SH-SY5Y (cell line): ENCODE results near the gene STMN3.

Experiments used
- GATA2 ChIP-seq: IDR thresholded peaks from 2 replicates; pipeline ENCODE4 v1.6.1; 2011; ENCODE audit warnings: mild to moderate bottlenecking, low read depth, low read length
- GATA3 ChIP-seq: IDR thresholded peaks from 2 replicates; pipeline ENCODE4 v1.6.1; 2011; ENCODE audit warnings: low read depth, mild to moderate bottlenecking, low read length, moderate library complexity

The STMN3 gene

DNA sequence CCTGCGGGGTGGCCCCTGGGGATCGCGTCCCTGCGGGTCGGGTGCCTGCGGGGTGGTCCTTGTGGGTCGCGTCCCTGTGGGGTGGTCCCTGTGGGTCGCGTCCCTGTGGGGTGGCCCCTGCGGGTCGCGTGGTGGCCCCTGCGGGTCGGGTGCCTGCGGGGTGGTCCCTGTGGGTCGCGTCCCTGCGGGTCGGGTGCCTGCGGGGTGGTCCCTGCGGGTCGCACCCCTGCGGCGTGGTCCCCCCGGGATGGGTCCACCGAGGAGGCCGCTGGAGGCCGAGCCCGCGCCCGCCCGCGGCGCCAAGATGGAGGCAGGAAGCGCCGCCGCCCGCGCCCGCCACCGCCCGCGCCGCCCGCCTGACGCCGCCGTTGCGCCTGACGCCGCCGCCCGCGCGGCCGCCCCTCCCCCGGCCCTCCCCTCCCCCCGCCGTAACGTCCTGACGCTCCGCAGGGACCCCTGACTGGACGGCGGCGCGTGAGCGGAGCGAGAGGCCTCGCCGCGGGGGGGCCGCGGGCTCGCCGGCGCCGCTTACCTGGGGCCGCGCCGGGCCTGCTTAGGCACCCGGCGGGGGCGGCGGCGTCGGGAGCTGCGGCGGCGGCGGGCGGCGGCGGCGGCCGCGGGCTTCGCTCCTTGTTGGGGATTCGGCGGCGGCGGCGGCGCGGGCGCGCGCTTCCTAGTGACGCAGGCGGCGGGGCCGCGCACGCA, 26.6 kb downstream of the STMN3 start, which contains the start of gene GMEB2:
Gene GMEB2 (minus strand): TSS at position 678 of the 705 bp plus-strand sequence. CDS start 7,704 bp downstream, outside the sequence.
- TF ChIP-seq GATA3 (no peak), GATA2 (no peak)

- TF ChIP-seq GATA3 (no peak), GATA2 (no peak)
Observed at GRCh38 chr20:63625771-63626423, 27.3 kb downstream of the STMN3 start.

GRCh38 chr20:63624486-63624885, 28.7 kb downstream of the STMN3 start:
- TF ChIP-seq GATA2 (no peak), GATA3 (no peak)

GRCh38 chr20:63622732-63623131, 30.5 kb downstream of the STMN3 start:
- no peak for TF ChIP-seq GATA2
- no peak for TF ChIP-seq GATA3

GRCh38 chr20:63622096-63622495, 31.1 kb downstream of the STMN3 start:
- TF ChIP-seq GATA3, result no peak

GRCh38 chr20:63620991-63621390, 32.2 kb downstream of the STMN3 start:
- TF ChIP-seq GATA2 (no peak), GATA3 (no peak)

DNA sequence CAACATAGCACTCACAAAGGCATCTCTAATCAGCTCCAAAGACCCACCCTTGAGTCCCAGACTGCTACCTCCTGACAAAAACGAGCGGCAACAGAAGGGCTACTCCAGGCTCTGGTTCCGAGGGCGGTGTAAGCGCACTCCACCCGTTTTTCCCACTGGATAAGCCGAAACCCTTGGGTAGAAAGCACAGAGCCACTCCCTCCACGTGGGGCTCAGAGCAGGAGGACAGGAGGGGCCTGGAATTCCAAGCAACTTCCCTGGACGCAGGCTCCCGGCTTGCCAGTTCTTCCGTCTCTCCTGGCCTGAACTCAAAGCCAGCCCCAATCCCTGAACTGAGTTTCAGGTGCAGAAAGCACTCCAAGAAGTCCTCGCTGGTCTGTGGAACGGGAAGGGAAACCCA, 33.7 kb downstream of the STMN3 start:
- no peak for TF ChIP-seq GATA3
- no peak for TF ChIP-seq GATA2

- TF ChIP-seq GATA2, result no peak
- TF ChIP-seq GATA3, result no peak
Observed at GRCh38 chr20:63619086-63619485, 34.1 kb downstream of the STMN3 start.

DNA sequence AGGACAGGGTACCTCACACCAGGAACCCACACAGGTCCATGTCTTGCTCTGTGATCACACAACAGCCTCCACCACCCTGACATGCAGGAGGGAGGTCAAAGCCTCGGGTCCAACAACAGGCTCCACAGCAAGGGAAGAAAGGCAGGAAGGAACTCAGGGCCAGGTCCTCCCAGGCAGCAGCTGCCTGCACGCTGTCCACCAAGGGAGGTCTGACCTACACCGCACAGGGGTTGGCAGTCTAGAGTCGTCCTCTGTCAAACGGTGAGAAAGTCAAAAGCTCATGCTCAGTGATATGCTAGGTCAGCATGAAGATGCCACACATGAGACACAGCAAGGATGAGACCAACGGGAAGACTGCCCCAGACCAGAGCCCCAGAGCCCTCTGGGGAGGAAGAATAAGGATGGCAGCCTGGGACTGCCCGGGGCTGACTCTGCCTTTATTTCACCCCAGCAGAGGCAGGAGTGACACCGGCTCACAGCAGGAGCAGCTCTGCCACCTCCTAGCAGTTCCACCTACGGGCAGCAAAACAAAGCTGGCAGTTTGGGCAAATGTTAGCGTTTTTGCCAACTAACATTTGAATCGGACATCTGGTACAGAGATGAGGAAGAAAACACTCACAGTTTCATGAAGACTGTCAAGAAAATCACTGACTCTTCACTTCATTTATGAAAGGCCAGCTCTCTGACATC, 34.8 kb downstream of the STMN3 start:
- no peak for TF ChIP-seq GATA3
- no peak for TF ChIP-seq GATA2

DNA sequence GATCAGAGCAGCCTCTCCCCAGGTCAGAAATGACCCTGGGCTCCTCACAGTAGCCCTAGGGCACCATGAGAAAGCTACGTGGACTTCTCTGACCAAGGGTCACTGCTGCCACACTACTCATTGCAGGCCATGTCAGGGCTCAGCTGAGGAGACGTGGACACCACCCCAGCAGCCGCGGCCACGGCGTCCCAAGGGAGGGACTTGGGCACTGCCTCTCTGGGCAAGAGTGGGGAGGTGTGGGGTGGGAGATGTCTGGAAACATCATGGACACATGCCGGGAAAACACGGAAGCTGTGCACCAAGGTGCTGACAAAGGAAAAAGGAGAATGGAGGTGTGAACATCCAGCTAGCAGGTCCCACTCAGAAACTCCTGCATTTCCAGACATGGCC, 35.4 kb downstream of the STMN3 start:
- TF ChIP-seq GATA3, result no peak
- no peak for TF ChIP-seq GATA2

DNA sequence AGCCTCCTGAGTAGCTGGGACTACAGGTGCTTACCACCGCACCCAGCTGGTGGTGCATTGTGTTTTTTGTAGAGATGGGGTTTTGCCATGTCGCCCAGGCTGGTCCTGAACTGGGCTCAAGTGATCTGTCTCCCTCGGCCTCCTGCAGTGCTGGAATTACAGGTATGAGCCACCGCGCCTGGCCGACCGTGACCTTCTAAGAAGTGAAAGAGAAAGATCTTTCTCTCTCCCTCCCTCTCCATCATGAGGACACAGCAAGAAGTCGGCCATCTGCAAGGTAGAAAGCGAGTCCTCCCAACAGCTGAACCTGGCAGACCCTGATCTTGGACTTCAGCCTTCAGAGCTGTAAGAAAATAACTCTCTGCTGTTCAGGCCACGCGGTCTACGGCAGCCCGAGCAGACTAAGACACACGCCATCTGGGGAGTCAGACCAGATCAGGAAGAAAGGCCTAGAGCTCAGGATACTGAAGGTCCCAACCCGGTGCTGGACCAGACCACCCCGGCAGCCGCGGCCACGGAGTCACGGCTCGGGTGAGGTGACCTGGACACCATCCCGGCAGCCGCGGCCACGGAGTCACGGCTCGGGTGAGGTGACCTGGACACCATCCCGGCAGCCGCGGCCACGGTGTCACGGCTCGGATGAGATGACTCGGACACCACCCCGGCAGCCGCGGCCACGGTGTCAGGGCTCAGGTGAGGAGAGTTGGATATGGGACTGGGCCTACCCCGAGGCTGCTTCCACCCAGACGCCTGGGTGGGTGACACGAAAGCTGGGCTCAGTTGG, 35.9 kb downstream of the STMN3 start:
- TF ChIP-seq GATA2, result no peak

- no peak for TF ChIP-seq GATA3
- TF ChIP-seq GATA2, result no peak
Observed at GRCh38 chr20:63612276-63612931, 40.8 kb downstream of the STMN3 start.

- TF ChIP-seq GATA2 (no peak), GATA3 (no peak)
Observed at GRCh38 chr20:63611646-63612045, 41.6 kb downstream of the STMN3 start.
